Measurements from ENCODE around the gene GCM1.

GCM1 gene

GRCh38 chr6:53107091-53107490 is 41.5 kb downstream of the GCM1 start:
- peak in 1 of 2 experiments; percentile 19 for DNase-seq (ENCODE audit: low read depth in 2 of 2)

- DNase-seq (ENCODE audit: low read depth in 2 of 2), result no peak
Measured at GRCh38 chr6:53104916-53105315, 43.7 kb downstream of the GCM1 start.

GRCh38 chr6:53103993-53104675 is 44.5 kb downstream of the GCM1 start:
- no peak for DNase-seq (ENCODE audit: low read depth in 2 of 2)

GRCh38 chr6:53101006-53101405 is 47.6 kb downstream of the GCM1 start:
- DNase-seq (ENCODE audit: low read depth in 2 of 2), result no peak

GRCh38 chr6:53100561-53100960 is 48.1 kb downstream of the GCM1 start:
- DNase-seq (ENCODE audit: low read depth in 2 of 2), result peak; percentile 23 to 42

GRCh38 chr6:53095716-53096115 is 52.9 kb downstream of the GCM1 start:
- no peak for DNase-seq (ENCODE audit: low read depth in 2 of 2)

GRCh38 chr6:53095270-53095669 is 53.4 kb downstream of the GCM1 start:
- no peak for DNase-seq (ENCODE audit: low read depth in 2 of 2)

- DNase-seq (ENCODE audit: low read depth in 2 of 2), result no peak
Measured at GRCh38 chr6:53090576-53090975, 58.1 kb downstream of the GCM1 start.

GRCh38 chr6:53089948-53090347 is 58.7 kb downstream of the GCM1 start:
- no peak for DNase-seq (ENCODE audit: low read depth in 2 of 2)

- no peak for DNase-seq (ENCODE audit: low read depth in 2 of 2)
Measured at GRCh38 chr6:53086302-53086701, 62.3 kb downstream of the GCM1 start.

GRCh38 chr6:53080813-53081212 is 67.8 kb downstream of the GCM1 start:
- DNase-seq (ENCODE audit: low read depth in 2 of 2), result no peak
